SK-N-MC (cell line): ENCODE results near the gene NOS3.
A peak's percentile ranks its signal among the peaks of the same experiment; 100 is the strongest.

Source experiments
- DNase-seq: peaks from one replicate; pipeline ENCODE4 v3.0.0-alpha.2; 2011; ENCODE audit warnings: low read depth, low spot score
- H3K27ac ChIP-seq: fragments of 200-600 bp; sonication (generic); 2 replicates; pipeline ENCODE4 v1.5.1; 2016; ENCODE audit warnings: mixed run types
- H3K36me3 ChIP-seq: fragments of 200-600 bp; sonication (generic); 2 replicates; pipeline ENCODE4 v1.6.1; 2017; ENCODE audit warnings: antibody characterized with exemption, low read length, mixed read lengths; ENCODE audit not compliant: insufficient read depth
- H3K4me3 ChIP-seq: fragments of 200-600 bp; sonication (generic); 2 replicates; pipeline ENCODE4 v1.5.1; 2016
- H3K9ac ChIP-seq: fragments of 200-600 bp; sonication (generic); 2 replicates; pipeline ENCODE4 v1.8.0; 2017; ENCODE audit warnings: mixed run types, mixed read lengths; ENCODE audit not compliant: insufficient read length
- H3K9me3 ChIP-seq: fragments of 200-600 bp; sonication (generic); 2 replicates; pipeline ENCODE4 v1.6.1; 2017; ENCODE audit warnings: low read depth, mild to moderate bottlenecking, antibody characterized with exemption, low read length, moderate library complexity, mixed read lengths
- EZH2 ChIP-seq: fragments of 200-600 bp; sonication (generic); IDR thresholded peaks from one replicate; pipeline ENCODE4 v1.6.1; 2017; ENCODE audit warnings: antibody characterized with exemption
- FOXP2 ChIP-seq: optimal IDR thresholded peaks from 2 replicates; pipeline ENCODE3; 2011; ENCODE audit warnings: mild to moderate bottlenecking, moderate library complexity; ENCODE audit not compliant: insufficient read depth; ENCODE audit errors: extremely low read length, control extremely low read depth
- POLR2AphosphoS5 ChIP-seq: IDR thresholded peaks from 2 replicates; pipeline ENCODE4 v1.6.1; 2012; ENCODE audit warnings: mild to moderate bottlenecking, low read depth, low read length, borderline replicate concordance

NOS3 gene

GRCh38 chr7:150980663-150981062 is 10.2 kb upstream of the NOS3 start:
- H3K4me3 ChIP-seq: no peak overlapping the region
- H3K36me3 ChIP-seq: no peaks in the 10 kb centered on the region
- no peak for DNase-seq
- no peaks in the 10 kb centered on the region for H3K9me3 ChIP-seq
- TF ChIP-seq POLR2AphosphoS5 (no peak), FOXP2 (no peak), EZH2 (no peak)
- H3K27ac ChIP-seq: no peak overlapping the region
- no peak overlapping the region for H3K9ac ChIP-seq

GRCh38 chr7:150981644-150982043 is 9.2 kb upstream of the NOS3 start:
- Histone ChIP-seq H3K36me3 (no peaks in the 10 kb centered on the region), H3K9me3 (no peaks in the 10 kb centered on the region), H3K9ac (no peak overlapping the region), H3K27ac (no peak overlapping the region), H3K4me3 (no peak overlapping the region)
- DNase-seq: no peak
- TF ChIP-seq EZH2 (no peak), POLR2AphosphoS5 (no peak), FOXP2 (no peak)

- H3K4me3 ChIP-seq: no peak overlapping the region
- H3K9me3 ChIP-seq: no peaks in the 10 kb centered on the region
- H3K9ac ChIP-seq: no peak overlapping the region
- no peaks in the 10 kb centered on the region for H3K36me3 ChIP-seq
- DNase-seq: no peak
- TF ChIP-seq POLR2AphosphoS5: no peak
- no peak for TF ChIP-seq FOXP2
- H3K27ac ChIP-seq: no peak overlapping the region
Measured at GRCh38 chr7:150982351-150982750, 8.5 kb upstream of the NOS3 start.

- no peak for DNase-seq
- no peak overlapping the region for H3K4me3 ChIP-seq
Measured at GRCh38 chr7:150983893-150984368, 6.9 kb upstream of the NOS3 start.

GRCh38 chr7:150986099-150986512 is 4.7 kb upstream of the NOS3 start:
- no peak for DNase-seq
- Histone ChIP-seq H3K27ac (no peak overlapping the region), H3K36me3 (no peaks in the 10 kb centered on the region), H3K4me3 (no peak overlapping the region), H3K9ac (no peak overlapping the region), H3K9me3 (no peaks in the 10 kb centered on the region)
- TF ChIP-seq FOXP2 (no peak), EZH2 (no peak), POLR2AphosphoS5 (no peak)

More at GRCh38 chr7:150983893-150984368, 6.9 kb upstream of the NOS3 start:
- TF ChIP-seq FOXP2 (no peak), POLR2AphosphoS5 (no peak), EZH2 (no peak)
- Histone ChIP-seq H3K9ac (no peak overlapping the region), H3K36me3 (no peaks in the 10 kb centered on the region), H3K27ac (no peak overlapping the region), H3K9me3 (no peaks in the 10 kb centered on the region)

- no peak overlapping the region for H3K4me3 ChIP-seq
- H3K9me3 ChIP-seq: no peaks in the 10 kb centered on the region
- no peak for DNase-seq
- no peaks in the 10 kb centered on the region for H3K36me3 ChIP-seq
- H3K27ac ChIP-seq: no peak overlapping the region
- no peak overlapping the region for H3K9ac ChIP-seq
- TF ChIP-seq POLR2AphosphoS5 (no peak), FOXP2 (no peak), EZH2 (no peak)
Measured at GRCh38 chr7:150986556-150986955, 4.3 kb upstream of the NOS3 start.

GRCh38 chr7:150988230-150989226 is 2.3 kb upstream of the NOS3 start:
- no peaks in the 10 kb centered on the region for H3K36me3 ChIP-seq
- TF ChIP-seq POLR2AphosphoS5 (no peak), EZH2 (no peak), FOXP2 (no peak)
- no peak overlapping the region for H3K27ac ChIP-seq
- peak overlapping the region; percentile 52 for H3K4me3 ChIP-seq
- H3K9ac ChIP-seq: no peak overlapping the region
- H3K9me3 ChIP-seq: no peaks in the 10 kb centered on the region
- DNase-seq: no peak

GRCh38 chr7:150989456-150989855 is 1.4 kb upstream of the NOS3 start:
- DNase-seq: no peak
- Histone ChIP-seq H3K36me3 (no peaks in the 10 kb centered on the region), H3K27ac (no peak overlapping the region), H3K9ac (no peak overlapping the region), H3K9me3 (no peaks in the 10 kb centered on the region), H3K4me3 (no peak overlapping the region)
- no peak for TF ChIP-seq FOXP2
- no peak for TF ChIP-seq POLR2AphosphoS5
- TF ChIP-seq EZH2: no peak
